HepG2 (cell line): Measurements from ENCODE around the gene BRPF1. TPM values are rescaled to one million over a fixed set of nuclear protein-coding genes. Genes with fewer than 3 reads are reported as not detected.

Experiments
- HOXA3 ChIP-seq: sonication (generic); formaldehyde crosslinking; IDR thresholded peaks from 2 replicates; pipeline ENCODE4 v1.5.0; 2020; ENCODE audit warnings: missing genetic modification reagents
- KLF16 ChIP-seq, 2 experiments: sonication (generic) in 1 of 2; formaldehyde crosslinking in 1 of 2; IDR thresholded peaks; 2 replicates each; pipeline versions ENCODE4 v1.6.1 to v1.8.0; 2016 to 2023; ENCODE audit warnings: missing genetic modification reagents in 2 of 2, missing compliant biosample characterization in 1 of 2
- SP1 ChIP-seq, 2 experiments: fragments of 450-650 bp in 1 of 2; sonication (generic) in 1 of 2; formaldehyde crosslinking in 1 of 2; IDR thresholded peaks; 2 replicates each; pipeline versions ENCODE4 v1.4.0 to v1.6.1; 2016 to 2020; ENCODE audit warnings: missing genetic modification reagents in 1 of 2
- ZNF354B ChIP-seq: sonication (generic); formaldehyde crosslinking; IDR thresholded peaks from 2 replicates; pipeline ENCODE4 v1.8.0; 2022; ENCODE audit warnings: mild to moderate bottlenecking, missing genetic modification reagents
- ZNF772 ChIP-seq: sonication (generic); formaldehyde crosslinking; IDR thresholded peaks from 2 replicates; pipeline ENCODE4 v1.5.0; 2020; ENCODE audit warnings: mild to moderate bottlenecking, missing genetic modification reagents
- ZNF788 ChIP-seq: sonication (generic); formaldehyde crosslinking; IDR thresholded peaks from 2 replicates; pipeline ENCODE4 v1.5.0; 2020; ENCODE audit warnings: mild to moderate bottlenecking, missing genetic modification reagents, borderline replicate concordance
- polyA plus RNA-seq, 8 experiments: library from polyadenylated mRNA; depleted of rRNA in 3 of 8; stranded (reverse) in 7 of 8; unstranded in 1 of 8; fragments of >200 nt; fragmentation: Illumina TruSeq in 4 of 8; extraction: Trizol in 4 of 8; gene quantifications; 2 replicates each; pipeline versions ENCODE4 v1.2.1 to v1.2.3, GENCODE V29; 2011 to 2016; ENCODE audit warnings: low read depth in 4 of 8, missing spikeins in 1 of 8, mixed read lengths in 1 of 8; ENCODE audit not compliant: insufficient read depth in 1 of 8
- total RNA-seq, 5 experiments: library from RNA; depleted of rRNA; stranded (reverse); fragments of >200 nt; fragmentation: Illumina TruSeq; extraction: Trizol; gene quantifications; 2 replicates each; pipeline ENCODE4 v1.2.3, GENCODE V29; 2016; ENCODE audit warnings: low read depth in 1 of 5
- TF ChIP-seq, protein P1 (sequence below): sonication (generic); formaldehyde crosslinking; IDR thresholded peaks from one replicate; pipeline ENCODE4 v1.5.1; 2020; ENCODE audit warnings: mild to moderate bottlenecking, missing genetic modification reagents; ENCODE audit errors: not compliant biosample characterization
- TF ChIP-seq, protein P2 (sequence below): IDR thresholded peaks from 2 replicates; pipeline ENCODE4 v1.6.1; 2016; ENCODE audit warnings: low read depth, borderline replicate concordance
- TF ChIP-seq, protein P3 (sequence below): sonication (generic); formaldehyde crosslinking; IDR thresholded peaks from 2 replicates; pipeline ENCODE4 v1.4.0; 2020; ENCODE audit warnings: missing genetic modification reagents, borderline replicate concordance
- TF ChIP-seq, protein P4 (sequence below): sonication (generic); formaldehyde crosslinking; conservative IDR thresholded peaks from 2 replicates; pipeline ENCODE4 v1.4.0; 2020; ENCODE audit warnings: missing genetic modification reagents
- TF ChIP-seq, protein P5 (sequence below): sonication (generic); formaldehyde crosslinking; IDR thresholded peaks from 2 replicates; pipeline ENCODE4 v1.4.0; 2020; ENCODE audit warnings: mild to moderate bottlenecking, missing genetic modification reagents

Gene BRPF1
- total and polyA plus RNA-seq, 2 of the 13 experiments (the other 11 are each of a cell fraction or from before 2014, with no cell fraction given) = 7.3 to 10.0 TPM

DNA sequence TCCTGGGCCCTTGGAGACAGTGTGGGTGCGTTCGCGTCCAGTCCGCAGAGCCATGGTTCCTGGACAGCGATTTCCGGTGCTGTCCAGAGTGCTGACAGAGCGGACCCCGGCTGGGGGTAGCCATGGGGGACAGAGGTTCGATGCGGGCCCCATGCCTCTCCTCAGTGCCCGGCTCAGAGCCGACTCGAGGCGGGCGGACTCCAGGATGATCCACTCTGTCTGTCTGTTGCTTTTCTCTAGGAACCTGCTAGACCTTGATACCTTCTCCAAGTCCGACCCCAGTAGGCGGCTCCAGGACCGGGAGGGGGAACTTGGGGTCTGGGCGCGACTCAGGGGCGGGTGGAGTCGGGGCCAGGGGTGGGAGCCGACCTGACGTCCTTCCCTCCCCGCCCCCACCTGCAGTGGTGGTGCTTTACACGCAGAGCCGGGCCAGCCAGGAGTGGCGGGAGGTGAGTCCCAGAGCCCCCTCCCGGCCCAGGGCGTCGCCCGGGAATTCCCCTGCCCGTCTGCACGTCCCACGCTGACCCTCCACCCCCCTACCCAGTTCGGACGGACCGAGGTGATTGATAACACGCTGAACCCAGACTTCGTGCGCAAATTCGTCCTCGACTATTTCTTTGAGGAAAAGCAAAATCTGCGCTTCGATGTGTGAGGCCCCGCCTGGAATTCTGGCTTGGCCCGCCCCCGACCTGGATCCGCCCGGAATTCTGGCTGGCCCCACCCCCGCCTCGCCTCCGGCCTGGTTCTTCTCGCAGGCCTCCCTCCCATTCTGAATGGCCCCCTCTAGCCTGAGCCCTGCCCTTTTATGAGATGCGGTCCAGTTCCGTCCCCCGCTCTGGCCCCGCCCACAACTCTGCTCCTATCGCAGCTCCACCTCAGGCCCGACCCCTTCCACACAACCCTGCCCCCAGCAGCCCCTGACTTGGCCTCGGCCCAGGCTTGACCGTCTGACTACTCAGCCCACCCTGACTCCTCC, 26.9 kb upstream of the BRPF1 start (continued):
- TF ChIP-seq, protein P1, sequence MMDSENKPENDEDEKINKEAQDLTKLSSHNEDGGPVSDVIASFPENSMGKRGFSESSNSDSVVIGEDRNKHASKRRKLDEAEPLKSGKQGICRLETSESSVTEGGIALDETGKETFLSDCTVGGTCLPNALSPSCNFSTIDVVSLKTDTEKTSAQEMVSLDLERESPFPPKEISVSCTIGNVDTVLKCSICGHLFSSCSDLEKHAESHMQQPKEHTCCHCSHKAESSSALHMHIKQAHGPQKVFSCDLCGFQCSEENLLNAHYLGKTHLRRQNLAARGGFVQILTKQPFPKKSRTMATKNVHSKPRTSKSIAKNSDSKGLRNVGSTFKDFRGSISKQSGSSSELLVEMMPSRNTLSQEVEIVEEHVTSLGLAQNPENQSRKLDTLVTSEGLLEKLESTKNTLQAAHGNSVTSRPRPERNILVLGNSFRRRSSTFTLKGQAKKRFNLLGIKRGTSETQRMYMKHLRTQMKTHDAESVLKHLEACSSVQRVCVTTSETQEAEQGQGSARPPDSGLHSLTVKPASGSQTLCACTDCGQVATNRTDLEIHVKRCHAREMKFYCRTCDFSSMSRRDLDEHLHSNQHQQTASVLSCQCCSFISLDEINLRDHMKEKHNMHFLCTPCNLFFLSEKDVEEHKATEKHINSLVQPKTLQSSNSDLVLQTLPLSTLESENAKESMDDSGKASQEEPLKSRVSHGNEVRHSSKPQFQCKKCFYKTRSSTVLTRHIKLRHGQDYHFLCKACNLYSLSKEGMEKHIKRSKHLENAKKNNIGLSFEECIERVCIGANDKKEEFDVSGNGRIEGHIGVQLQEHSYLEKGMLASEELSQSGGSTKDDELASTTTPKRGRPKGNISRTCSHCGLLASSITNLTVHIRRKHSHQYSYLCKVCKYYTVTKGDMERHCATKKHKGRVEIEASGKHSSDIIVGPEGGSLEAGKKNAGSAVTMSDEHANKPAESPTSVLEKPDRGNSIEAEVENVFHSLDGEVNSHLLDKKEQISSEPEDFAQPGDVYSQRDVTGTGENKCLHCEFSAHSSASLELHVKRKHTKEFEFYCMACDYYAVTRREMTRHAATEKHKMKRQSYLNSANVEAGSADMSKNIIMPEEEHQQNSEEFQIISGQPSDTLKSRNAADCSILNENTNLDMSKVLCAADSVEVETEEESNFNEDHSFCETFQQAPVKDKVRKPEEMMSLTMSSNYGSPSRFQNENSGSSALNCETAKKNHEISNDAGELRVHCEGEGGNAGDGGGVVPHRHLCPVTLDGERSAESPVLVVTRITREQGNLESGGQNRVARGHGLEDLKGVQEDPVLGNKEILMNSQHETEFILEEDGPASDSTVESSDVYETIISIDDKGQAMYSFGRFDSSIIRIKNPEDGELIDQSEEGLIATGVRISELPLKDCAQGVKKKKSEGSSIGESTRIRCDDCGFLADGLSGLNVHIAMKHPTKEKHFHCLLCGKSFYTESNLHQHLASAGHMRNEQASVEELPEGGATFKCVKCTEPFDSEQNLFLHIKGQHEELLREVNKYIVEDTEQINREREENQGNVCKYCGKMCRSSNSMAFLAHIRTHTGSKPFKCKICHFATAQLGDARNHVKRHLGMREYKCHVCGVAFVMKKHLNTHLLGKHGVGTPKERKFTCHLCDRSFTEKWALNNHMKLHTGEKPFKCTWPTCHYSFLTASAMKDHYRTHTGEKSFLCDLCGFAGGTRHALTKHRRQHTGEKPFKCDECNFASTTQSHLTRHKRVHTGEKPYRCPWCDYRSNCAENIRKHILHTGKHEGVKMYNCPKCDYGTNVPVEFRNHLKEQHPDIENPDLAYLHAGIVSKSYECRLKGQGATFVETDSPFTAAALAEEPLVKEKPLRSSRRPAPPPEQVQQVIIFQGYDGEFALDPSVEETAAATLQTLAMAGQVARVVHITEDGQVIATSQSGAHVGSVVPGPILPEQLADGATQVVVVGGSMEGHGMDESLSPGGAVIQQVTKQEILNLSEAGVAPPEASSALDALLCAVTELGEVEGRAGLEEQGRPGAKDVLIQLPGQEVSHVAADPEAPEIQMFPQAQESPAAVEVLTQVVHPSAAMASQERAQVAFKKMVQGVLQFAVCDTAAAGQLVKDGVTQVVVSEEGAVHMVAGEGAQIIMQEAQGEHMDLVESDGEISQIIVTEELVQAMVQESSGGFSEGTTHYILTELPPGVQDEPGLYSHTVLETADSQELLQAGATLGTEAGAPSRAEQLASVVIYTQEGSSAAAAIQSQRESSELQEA (CRISPR knock-in tag) = peak; percentile 67
- TF ChIP-seq SP1 (IDR thresholded peaks at IDR 0.05) (no peak), SP1 (CRISPR knock-in tag; IDR thresholded peaks at IDR 0.05) (peak; percentile 53; the same call in 1 of the 2 replicates), ZNF772 (CRISPR knock-in tag) (no peak), ZNF354B (CRISPR knock-in tag) (no peak), HOXA3 (peak; percentile 52; the same call in 1 of the 2 replicates), KLF16 (CRISPR knock-in tag; IDR thresholded peaks at IDR 0.05) (peak in 1 of 2 experiments; percentile 74; a peak in 1 of 4 replicates), ZNF788 (CRISPR knock-in tag) (no peak)
- TF ChIP-seq, protein P2, sequence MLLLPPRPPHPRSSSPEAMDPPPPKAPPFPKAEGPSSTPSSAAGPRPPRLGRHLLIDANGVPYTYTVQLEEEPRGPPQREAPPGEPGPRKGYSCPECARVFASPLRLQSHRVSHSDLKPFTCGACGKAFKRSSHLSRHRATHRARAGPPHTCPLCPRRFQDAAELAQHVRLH (CRISPR knock-in tag) = peak; percentile 76; the same call in 1 of the 2 replicates
- TF ChIP-seq, protein P3, sequence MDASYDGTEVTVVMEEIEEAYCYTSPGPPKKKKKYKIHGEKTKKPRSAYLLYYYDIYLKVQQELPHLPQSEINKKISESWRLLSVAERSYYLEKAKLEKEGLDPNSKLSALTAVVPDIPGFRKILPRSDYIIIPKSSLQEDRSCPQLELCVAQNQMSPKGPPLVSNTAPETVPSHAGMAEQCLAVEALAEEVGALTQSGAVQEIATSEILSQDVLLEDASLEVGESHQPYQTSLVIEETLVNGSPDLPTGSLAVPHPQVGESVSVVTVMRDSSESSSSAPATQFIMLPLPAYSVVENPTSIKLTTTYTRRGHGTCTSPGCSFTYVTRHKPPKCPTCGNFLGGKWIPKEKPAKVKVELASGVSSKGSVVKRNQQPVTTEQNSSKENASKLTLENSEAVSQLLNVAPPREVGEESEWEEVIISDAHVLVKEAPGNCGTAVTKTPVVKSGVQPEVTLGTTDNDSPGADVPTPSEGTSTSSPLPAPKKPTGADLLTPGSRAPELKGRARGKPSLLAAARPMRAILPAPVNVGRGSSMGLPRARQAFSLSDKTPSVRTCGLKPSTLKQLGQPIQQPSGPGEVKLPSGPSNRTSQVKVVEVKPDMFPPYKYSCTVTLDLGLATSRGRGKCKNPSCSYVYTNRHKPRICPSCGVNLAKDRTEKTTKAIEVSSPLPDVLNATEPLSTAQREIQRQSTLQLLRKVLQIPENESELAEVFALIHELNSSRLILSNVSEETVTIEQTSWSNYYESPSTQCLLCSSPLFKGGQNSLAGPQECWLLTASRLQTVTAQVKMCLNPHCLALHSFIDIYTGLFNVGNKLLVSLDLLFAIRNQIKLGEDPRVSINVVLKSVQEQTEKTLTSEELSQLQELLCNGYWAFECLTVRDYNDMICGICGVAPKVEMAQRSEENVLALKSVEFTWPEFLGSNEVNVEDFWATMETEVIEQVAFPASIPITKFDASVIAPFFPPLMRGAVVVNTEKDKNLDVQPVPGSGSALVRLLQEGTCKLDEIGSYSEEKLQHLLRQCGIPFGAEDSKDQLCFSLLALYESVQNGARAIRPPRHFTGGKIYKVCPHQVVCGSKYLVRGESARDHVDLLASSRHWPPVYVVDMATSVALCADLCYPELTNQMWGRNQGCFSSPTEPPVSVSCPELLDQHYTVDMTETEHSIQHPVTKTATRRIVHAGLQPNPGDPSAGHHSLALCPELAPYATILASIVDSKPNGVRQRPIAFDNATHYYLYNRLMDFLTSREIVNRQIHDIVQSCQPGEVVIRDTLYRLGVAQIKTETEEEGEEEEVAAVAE (CRISPR knock-in tag) = peak; percentile 85; the same call in 1 of the 2 replicates
- TF ChIP-seq, protein P4, sequence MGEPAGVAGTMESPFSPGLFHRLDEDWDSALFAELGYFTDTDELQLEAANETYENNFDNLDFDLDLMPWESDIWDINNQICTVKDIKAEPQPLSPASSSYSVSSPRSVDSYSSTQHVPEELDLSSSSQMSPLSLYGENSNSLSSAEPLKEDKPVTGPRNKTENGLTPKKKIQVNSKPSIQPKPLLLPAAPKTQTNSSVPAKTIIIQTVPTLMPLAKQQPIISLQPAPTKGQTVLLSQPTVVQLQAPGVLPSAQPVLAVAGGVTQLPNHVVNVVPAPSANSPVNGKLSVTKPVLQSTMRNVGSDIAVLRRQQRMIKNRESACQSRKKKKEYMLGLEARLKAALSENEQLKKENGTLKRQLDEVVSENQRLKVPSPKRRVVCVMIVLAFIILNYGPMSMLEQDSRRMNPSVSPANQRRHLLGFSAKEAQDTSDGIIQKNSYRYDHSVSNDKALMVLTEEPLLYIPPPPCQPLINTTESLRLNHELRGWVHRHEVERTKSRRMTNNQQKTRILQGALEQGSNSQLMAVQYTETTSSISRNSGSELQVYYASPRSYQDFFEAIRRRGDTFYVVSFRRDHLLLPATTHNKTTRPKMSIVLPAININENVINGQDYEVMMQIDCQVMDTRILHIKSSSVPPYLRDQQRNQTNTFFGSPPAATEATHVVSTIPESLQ (CRISPR knock-in tag) = 0 out of 2 replicates have a peak, but pooled peaks have one; percentile 69
- TF ChIP-seq, protein P5, sequence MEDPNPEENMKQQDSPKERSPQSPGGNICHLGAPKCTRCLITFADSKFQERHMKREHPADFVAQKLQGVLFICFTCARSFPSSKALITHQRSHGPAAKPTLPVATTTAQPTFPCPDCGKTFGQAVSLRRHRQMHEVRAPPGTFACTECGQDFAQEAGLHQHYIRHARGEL (CRISPR knock-in tag) = no peak
